ENCODE measurements around the gene LUZP4.

LUZP4 gene, protein sequence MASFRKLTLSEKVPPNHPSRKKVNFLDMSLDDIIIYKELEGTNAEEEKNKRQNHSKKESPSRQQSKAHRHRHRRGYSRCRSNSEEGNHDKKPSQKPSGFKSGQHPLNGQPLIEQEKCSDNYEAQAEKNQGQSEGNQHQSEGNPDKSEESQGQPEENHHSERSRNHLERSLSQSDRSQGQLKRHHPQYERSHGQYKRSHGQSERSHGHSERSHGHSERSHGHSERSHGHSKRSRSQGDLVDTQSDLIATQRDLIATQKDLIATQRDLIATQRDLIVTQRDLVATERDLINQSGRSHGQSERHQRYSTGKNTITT

GRCh38 chrX:115289465-115289864, at the start of gene LUZP4:
LUZP4 (plus strand) TSS chrX:115289715; CDS start chrX:115289760, 45 bp downstream.
- no peak within 1 kb of the TSS for H3K4me3 ChIP-seq (ENCODE audit: low read depth, low read length)
- in situ Hi-C loops (cut with HindIII; ENCODE audit: low sequenced_read_pairs) = no loop called here
- DNase-seq (ENCODE audit: low read depth, low spot score) = no peak
- TF ChIP-seq, protein P1, sequence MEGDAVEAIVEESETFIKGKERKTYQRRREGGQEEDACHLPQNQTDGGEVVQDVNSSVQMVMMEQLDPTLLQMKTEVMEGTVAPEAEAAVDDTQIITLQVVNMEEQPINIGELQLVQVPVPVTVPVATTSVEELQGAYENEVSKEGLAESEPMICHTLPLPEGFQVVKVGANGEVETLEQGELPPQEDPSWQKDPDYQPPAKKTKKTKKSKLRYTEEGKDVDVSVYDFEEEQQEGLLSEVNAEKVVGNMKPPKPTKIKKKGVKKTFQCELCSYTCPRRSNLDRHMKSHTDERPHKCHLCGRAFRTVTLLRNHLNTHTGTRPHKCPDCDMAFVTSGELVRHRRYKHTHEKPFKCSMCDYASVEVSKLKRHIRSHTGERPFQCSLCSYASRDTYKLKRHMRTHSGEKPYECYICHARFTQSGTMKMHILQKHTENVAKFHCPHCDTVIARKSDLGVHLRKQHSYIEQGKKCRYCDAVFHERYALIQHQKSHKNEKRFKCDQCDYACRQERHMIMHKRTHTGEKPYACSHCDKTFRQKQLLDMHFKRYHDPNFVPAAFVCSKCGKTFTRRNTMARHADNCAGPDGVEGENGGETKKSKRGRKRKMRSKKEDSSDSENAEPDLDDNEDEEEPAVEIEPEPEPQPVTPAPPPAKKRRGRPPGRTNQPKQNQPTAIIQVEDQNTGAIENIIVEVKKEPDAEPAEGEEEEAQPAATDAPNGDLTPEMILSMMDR (IDR thresholded peaks at IDR 0.05; ENCODE audit: low read depth, low read length) = no peak

DNA sequence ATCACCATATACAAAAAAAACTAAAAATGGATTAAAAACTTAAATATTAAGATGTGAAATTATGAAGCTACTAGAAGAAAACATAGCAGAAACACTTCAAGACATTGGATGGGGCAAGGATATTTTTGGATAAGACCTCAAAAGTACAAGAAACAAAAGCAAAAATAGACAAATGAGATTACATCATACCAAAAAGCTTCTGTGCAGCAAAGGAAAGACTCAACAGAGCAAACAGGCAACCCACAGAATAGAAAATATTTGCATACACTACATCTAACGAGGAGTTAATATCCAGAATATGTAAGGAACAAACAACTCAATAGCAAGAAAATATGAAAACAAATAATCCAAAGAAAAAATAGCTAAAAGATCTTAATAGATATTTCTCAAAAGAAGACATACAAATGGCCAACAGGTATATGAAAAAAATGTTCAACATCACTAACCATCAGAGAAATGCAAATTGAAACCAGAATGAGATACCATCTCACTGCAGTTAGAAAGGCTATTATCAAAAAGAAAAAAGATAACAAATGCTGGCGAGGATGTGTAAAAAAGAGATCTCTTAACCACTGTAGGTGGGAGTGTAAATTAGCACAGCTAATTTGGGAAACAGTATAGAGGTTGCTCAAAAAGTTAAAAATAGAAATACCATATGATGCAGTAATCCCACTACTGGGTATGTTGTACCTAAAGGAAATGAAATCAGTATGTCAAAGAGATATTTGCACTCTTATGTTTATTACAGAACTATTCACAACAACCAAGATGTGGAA, 37.9 kb upstream of the LUZP4 start:
- DNase-seq (ENCODE audit: low read depth, low spot score) = no peak
- TF ChIP-seq, protein P1 (IDR thresholded peaks at IDR 0.05; ENCODE audit: low read depth, low read length) = no peak
- H3K4me3 ChIP-seq (ENCODE audit: low read depth, low read length) = no peak overlapping the region
- in situ Hi-C loops (cut with HindIII; ENCODE audit: low sequenced_read_pairs) = no loop called here

GRCh38 chrX:115255003-115255402, 34.5 kb upstream of the LUZP4 start:
- DNase-seq (ENCODE audit: low read depth, low spot score) = no peak
- TF ChIP-seq, protein P1 (IDR thresholded peaks at IDR 0.05; ENCODE audit: low read depth, low read length) = no peak
- H3K4me3 ChIP-seq (ENCODE audit: low read depth, low read length) = no peak overlapping the region
- in situ Hi-C loops (cut with HindIII; ENCODE audit: low sequenced_read_pairs) = no loop called here

DNA sequence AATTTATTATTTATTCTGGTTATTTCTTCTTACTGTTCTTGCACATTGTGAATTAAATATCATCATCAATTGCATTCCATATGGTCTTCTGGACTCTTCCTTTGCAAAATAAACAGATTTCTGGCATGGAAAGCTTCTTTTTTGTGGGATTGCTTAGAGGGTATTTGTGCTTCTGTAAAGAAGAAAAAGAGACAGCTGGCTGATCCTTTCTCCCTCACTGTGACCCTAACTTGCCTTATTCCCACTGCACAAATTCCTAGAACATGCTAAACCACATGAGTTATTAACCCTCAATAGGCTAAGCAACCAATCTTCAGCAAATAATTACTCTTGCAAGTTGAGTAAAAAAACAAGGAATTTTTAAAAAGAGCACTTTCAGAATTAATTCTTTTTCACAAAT, 31.8 kb upstream of the LUZP4 start:
- no peak overlapping the region for H3K4me3 ChIP-seq (ENCODE audit: low read depth, low read length)
- in situ Hi-C loops (cut with HindIII; ENCODE audit: low sequenced_read_pairs) = no loop called here
- TF ChIP-seq, protein P1 (IDR thresholded peaks at IDR 0.05; ENCODE audit: low read depth, low read length) = no peak
- DNase-seq (ENCODE audit: low read depth, low spot score) = no peak

DNA sequence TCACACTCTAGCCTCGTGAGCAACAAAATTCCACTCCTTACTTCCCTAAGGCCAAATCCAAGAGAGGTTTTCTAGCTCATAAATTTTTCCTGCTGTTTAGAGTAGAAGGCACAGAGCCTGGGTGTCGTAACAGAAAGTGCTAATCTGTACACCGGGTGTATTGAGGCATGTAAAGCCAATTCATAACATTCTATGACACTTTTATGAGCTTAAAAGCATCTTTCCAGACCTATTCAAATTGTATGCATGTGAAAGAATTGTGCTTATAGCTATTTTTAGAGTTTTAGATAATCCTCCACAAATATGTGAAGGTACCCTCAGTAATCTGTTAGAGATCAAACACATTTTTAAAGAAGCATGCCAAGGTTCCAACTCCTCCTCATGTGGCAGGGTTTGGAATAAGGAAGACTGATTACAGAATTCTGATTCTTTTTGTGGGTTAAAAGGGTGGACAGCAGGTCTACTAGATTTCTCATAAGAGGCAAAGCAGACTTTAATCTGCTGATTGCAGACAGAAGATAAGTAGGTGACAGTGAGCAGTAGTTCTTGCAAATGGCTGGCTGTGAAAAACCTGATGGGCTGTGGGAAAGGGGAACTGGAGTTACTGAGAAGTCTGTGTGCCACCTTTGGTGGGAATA, 30.2 kb upstream of the LUZP4 start:
- TF ChIP-seq, protein P1 (IDR thresholded peaks at IDR 0.05; ENCODE audit: low read depth, low read length) = no peak
- in situ Hi-C loops (cut with HindIII; ENCODE audit: low sequenced_read_pairs) = no loop called here
- no peak overlapping the region for H3K4me3 ChIP-seq (ENCODE audit: low read depth, low read length)
- no peak for DNase-seq (ENCODE audit: low read depth, low spot score)

DNA sequence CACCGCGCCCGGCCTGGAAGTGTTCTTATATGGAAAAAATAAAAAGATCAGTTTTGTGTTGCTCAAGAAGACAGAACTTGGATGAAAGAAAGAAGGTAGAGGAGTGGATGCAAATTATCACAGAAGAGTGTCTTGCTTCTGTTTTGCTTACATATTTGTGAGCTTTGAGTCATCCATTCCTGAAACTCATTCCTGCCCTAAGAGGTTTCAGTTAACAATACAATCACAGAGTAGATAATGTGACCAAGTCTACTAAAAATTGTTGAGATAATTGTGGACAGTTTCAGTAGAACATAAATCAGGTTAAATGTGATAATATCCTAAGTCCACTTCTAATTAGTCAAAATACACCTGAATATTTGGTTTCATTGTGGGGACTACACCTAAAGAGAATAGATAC, 29.2 kb upstream of the LUZP4 start:
- DNase-seq (ENCODE audit: low read depth, low spot score) = peak; percentile 10
- in situ Hi-C loops (cut with HindIII; ENCODE audit: low sequenced_read_pairs) = no loop called here
- TF ChIP-seq, protein P1 (IDR thresholded peaks at IDR 0.05; ENCODE audit: low read depth, low read length) = no peak
- no peak overlapping the region for H3K4me3 ChIP-seq (ENCODE audit: low read depth, low read length)
